Endometrial microvascular endothelial cells (primary cell): ENCODE measurements around the gene KRT80. TPM values are rescaled to one million over a fixed set of nuclear protein-coding genes. Genes with fewer than 3 reads are reported as not detected.

Source experiments
- in situ Hi-C: cut with HindIII; loops from 2 replicates; pipeline ENCODE4 v1.10.0; 2017; ENCODE audit warnings: low sequenced_read_pairs, low pct_unique_long_range_greater_than_20kb; ENCODE audit errors: inconsistent ontology term
- total RNA-seq: library from RNA; depleted of rRNA; stranded (reverse); fragments of >200 nt; gene quantifications from one replicate; pipeline ENCODE4 v1.2.3, GENCODE V29; 2015; ENCODE audit errors: inconsistent ontology term

The KRT80 gene
- total RNA-seq, 1 donor from 2014 or later, result 6.2 TPM

DNA sequence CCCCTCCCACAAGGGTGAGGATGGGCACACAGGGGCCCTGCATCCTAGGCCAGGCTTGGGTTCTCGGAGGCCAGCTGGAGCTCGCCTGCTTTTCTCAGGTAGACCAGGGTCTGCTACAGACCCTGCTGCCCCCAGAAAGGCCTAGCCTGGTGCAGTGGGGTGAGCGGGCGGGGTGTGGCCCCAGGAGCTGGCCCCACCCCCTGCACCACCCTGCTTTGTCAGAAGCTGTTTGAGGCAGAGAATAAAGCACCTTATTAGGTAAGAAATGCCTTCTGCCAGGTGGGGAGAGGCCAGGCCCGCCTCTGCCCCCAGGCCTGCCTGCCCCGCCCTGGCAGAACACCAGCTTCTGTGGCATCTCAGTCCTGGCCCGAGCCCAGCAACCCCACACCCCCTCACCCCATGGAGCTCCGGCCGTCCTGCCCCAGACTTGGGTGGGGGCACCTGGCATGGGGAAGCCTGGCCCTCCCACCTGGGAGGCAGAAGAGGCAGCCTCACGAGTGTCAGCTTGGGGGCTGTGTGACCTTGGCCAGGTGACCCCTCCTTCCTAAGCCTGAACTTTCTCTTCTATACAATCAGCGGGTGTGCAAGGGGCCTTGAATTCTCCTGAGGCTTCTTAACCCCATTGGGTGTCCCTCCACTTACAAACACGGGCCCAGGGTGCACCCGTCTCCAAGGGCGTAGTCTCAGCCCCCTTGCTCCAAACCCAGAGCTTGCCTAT lies 43.2 kb downstream of the KRT80 start:
- in situ Hi-C loops, result no loop called here

DNA sequence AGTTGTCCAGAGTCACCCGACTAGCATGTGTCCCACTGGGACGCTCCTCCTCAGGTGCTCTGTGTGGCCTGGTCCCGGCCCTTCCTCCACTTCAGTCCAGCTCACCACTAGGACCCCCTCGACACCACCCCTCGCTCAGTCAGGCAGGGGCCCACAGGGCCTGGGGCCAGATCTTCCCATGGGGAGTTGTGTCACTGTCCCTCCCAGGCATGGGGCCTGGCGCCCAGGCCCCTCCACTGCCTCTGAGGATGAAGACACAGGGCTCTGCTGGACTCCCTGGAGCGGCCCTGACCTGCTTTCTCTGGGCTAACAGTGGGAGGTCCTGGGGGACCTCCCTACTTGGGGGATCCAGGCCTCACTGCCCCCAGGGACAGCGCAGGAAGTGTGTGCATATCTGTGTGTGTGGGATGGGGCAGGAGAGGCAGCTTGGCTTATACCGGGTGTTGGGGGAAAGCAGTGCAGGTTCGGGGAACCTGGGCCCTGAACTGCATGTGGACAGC lies 43.8 kb downstream of the KRT80 start:
- in situ Hi-C loops, result no loop called here

DNA sequence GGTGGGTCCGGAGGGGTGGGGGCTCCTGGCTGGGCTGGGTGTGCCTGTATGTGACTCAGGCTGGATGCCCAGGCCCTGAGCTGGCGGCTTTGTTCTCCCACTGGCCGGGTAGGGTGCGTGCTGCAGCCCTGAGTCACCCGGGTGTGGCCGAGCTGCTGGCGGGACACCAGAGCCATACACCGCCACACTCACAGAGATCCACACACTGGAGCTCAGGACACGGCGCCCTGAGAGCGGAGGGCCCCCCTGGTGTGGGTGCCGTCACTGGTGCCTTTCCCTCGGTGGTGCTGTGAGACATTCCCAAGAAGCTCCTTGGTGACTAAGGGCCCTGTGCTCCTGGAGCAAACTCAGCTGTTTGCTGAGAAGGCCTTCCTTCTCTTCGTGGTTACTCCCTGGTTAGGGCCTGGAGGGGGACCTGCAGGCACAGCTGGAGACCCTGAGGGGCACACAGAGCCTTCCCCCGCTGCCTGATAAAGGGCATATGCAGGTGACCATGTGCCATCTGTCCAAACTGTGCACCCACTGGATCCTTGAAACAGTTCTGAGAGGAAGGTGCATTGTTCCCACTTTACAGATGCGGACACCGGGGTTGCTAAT lies 44.3 kb downstream of the KRT80 start:
- in situ Hi-C loops, result no loop called here

DNA sequence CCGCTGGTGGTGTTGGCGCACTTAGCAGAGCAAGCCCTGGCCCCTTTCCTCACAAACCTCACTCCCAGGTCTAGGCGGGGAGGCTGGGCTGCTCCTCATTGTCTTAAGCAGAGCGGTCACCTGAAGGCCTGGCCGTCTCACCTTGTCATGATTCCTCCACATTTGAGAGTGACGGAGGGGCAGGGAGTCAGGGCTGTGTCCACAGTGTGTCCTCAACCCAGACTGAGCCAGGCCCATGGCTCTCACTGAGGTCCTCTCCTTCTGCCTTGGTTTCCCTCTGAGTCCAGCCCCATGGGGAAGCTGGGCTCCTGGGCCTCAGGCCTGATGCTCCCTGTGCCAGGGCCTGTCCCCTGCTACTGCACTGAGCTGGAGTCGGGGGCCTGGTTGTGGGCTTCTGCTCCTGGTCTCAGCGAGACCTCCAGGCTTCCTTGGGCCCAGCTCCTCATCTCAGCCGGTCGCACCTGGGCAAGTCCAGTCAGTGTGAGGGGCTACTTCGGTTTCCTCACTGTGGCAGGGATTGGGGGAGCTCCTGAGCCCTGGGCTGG lies 44.9 kb downstream of the KRT80 start:
- in situ Hi-C loops, result no loop called here

DNA sequence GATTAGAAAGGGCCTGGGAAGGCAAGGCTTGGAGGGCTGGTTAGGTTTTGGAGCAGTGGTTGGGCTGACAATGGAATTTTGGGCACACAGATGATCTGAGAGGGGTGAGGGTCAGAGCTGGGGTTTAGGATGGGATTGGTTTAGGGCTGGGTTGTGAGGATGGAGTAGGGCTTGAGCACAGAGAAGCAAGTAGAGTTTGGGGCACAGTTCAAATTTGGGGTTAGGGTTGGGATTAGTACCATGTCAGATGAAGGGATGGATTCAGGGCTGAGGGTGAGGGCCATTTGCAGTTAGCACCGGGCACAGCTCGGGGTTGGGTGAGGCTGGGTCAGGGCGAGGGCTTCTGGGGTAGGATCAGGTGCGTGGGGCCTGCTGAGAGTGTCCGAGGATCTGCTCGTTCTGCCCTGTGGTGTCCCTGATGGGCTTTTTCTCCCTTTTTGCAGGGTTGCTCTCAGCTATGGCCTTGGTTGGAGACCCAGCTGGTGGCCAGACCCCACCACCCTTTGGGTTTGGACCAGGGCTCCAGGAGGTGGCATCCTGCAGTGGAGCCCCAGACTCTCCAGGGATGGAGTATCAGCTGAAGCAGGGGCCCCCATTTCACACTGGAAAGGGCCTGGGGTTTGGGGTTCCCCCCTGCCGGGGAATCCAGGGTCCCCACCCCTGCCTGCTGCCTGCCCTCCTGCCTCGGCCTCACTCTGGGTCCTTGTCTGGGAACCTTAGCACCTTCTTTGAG lies 45.6 kb downstream of the KRT80 start:
- in situ Hi-C loops, result no loop called here

DNA sequence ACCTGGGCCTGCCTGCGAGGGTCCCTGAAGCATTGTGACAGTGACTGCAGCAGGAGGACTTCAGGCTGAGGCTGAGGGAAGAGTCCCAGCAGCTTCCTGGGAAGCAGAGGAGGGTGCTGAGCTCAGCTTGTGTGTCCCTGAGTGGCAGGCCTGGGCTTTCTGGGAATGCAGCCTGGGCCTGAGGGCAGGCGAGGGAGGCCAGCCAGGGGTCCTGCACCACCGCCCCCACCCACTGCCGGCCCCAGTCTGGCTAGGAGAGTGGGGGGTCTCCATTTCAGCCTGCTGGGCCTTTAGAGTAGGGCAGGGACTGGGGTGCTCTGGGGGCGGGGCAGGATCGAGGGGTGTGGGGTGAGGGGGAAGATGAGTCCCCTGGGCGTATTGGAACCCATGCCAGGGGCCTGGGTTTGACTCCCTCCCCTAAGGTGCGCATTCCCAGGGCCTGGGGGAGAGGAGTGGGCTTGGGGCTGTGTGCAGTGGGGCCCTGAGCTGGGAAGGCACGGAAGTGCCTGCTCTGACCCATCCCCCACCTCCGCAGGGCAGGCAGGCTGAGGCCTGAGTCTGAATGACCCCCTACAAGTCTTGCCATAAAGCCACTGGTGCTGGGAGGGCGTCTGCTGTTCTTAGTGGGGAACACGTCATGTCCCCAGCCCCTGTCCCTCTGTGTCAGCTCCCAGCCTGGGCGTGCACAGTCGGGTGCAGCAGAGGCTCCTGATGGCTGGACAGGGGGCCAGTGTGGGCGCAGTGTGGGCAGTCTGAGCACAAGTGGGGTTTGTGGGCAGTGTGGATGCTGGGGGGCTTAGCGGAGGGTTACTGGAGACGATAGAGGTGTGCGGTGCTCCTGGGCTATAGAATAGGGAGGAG lies 46.4 kb downstream of the KRT80 start:
- in situ Hi-C loops, result no loop called here

DNA sequence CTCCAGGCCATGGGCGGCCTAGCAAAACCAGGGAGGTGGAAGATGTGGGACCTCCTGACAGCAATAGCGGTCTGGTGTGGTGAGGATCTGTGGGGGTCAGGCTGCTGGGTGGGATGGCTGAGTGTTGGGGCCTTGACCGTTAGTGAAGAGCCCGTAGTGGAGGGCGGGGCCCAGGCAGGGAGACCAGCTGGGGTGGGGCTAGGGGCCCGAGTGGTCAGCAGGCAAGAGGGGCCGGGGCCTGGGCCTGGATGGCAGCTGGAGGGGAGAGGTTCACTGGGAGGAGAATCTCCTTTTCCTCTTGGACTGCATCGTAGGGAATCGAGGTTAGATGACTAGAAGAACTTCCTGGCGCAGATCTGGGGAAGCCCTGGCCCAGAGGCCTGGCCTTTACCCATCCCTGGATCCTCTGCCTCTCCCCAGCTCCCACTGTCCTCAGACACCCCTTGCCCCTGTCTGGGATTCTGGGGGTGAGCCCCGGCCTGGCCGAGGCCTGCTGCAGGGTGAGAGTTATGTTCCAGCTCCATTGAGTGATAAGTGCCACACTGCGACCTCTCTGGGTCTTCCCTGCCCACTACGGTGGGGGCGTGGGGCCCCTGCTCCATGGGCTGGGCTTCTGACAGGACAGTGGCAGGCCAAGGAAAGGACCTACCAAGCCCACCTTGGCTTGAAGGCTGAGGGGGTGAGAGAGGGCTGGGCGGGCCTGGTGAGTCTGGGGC lies 47.1 kb downstream of the KRT80 start:
- in situ Hi-C loops, result no loop called here

DNA sequence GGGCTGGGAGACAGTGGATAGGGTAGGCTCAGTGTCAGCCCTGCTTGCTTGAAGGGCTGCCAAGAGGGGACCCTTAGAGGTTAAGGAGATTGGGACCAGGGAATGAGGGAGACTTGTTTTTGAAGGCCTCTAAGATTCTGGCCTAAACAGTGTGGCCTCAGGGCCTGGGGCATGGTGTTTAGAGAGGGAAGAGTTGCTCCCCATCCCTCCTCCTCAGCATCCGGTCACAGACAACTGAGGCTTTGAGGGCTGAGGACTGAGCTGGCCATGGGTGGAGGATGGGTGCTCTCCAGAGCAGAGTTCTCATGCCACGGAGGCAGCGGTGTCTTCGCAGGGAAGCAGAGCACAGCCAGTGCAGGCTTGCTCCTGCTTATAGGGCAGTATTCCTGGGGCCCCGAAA lies 49.4 kb downstream of the KRT80 start:
- in situ Hi-C loops, result no loop called here

DNA sequence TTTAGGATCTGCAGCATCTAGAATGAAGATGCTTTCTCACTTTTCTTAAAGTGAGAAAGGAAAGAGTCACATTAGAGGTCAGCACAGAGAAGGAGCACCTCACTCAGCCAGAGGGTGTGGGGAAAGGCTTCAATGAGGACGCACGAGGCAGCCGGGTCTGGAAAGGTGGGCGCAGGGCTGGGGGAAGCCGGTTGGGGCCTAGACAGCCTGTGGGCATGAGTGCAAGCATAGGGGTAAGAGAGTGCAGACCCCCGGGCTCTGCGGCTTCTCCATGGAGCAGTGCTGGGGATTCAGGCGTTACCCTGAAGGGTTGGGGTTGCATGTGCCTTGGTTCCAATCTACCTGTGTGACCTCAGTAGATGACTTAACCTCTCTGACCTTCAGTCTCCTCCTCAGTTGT lies 49.9 kb downstream of the KRT80 start:
- in situ Hi-C loops, result no loop called here

DNA sequence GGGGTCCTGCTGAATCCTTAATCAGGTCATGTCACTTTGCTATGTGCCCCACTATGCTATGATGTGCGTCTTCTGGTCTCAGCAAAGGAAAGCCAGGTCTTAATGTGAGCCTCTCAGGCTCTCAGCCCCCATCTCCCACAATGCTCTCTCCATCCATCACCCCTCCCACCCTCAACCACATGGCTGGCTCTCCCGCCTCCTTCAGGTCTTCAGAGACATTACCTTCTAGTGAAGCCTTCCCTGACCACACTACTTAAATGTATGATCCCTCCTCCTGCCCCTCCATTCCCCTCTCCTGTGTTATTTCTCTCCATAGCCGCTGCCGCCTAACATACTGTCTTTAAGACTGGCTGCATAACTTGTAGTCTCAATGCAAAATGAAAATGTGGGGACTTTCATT lies 50.5 kb downstream of the KRT80 start:
- in situ Hi-C loops, result no loop called here

DNA sequence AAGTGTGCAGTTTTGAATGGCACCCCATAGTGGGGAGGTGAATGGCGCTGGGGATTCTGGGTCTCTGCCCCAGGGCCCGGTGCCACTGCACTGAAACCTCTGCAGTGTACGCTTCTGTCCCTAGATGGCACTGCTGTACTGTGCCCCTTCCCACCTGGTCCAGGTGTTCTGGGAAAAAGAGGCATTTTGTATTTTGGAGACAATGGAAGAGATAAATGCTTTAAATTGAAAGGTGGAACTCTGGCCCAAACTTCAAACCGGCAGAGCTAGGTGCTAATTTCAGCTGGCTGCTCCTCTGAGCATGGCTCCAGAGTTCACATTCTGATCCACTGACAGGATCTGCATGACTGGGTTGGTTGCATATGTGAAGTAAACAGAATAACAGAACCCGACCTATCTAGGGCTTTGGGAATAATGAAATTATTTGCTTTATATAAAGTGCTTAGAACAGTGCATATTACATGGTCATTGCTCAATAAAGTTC lies 52.2 kb downstream of the KRT80 start:
- in situ Hi-C loops, result no loop called here

DNA sequence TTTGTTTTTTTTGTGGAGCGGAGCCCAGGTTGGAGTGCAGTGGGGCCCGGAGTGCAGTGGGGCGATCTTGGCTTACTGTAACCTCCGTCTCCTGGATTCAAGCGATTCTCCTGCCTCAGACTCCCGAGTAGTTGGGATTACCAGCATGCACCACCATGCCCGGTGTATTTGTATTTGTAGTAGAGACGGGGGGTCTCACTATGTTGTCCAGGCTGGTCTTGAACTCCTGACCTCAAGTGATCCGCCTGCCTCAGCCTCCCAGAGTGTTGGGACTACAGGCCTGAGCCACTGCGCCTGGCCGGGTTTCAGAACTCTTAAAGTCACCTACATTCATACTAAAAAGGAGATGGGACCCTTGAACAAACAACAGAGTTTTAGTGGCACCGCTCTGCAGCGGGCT lies 52.7 kb downstream of the KRT80 start:
- in situ Hi-C loops, result no loop called here

DNA sequence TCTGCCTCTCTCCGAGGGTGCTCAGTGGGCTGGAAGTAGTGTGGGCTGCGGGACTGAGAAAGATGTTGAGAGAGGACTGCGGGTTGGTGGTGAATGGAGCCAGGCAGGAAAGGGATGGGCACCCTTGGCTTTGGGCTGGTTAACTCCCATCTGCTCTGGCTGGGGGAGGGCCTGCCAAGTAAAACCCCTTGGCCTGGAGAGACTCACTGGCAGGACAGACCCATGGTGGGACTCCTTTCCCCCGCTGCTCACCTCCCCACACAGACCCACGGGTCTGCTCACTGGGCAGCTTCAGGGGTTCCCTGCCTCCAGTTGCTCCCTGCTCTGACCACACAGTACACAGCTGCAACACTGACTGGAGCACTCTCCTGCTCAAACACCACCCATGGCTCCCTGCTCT lies 54.1 kb downstream of the KRT80 start:
- in situ Hi-C loops, result no loop called here

DNA sequence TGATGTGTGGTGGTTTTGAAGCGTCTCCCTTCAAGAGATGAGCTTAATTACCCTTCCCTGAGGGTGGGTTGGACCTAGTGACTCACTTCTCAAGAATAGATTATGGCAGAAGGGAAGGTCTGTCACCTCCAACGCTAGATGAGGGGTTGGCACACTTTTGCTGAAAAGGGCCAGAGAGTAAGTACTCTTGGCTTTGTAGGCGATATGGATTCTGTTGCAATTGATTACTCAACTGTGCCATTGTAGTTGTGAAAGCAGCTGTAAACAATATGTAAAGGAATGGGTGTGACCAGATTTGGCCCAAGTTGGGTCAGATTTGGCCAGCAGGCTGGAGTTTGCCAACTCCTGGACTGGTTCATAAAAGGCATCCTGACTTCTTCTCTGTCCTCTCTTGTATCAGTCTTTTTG lies 59.1 kb downstream of the KRT80 start:
- in situ Hi-C loops, result no loop called here

DNA sequence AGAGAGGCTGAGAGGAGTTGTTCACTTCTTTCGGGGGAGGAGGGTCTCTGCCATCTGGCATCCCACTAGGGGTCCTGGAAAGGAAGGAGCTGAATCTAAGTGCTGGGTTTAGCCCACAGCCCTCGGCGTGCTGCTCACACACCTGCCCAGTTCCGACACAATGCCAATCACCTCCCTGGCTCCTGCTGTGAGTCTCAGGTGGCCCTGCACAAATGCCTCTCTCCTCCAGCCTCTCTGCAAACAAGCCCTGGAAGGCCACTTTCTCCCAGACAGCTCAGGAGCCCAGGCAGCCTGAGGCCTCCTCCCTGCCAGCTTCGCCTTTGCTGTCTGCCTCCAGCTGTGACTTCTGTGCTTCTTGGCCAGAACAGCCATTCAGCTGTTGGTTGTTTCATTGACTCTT lies 61.1 kb downstream of the KRT80 start:
- in situ Hi-C loops, result no loop called here

DNA sequence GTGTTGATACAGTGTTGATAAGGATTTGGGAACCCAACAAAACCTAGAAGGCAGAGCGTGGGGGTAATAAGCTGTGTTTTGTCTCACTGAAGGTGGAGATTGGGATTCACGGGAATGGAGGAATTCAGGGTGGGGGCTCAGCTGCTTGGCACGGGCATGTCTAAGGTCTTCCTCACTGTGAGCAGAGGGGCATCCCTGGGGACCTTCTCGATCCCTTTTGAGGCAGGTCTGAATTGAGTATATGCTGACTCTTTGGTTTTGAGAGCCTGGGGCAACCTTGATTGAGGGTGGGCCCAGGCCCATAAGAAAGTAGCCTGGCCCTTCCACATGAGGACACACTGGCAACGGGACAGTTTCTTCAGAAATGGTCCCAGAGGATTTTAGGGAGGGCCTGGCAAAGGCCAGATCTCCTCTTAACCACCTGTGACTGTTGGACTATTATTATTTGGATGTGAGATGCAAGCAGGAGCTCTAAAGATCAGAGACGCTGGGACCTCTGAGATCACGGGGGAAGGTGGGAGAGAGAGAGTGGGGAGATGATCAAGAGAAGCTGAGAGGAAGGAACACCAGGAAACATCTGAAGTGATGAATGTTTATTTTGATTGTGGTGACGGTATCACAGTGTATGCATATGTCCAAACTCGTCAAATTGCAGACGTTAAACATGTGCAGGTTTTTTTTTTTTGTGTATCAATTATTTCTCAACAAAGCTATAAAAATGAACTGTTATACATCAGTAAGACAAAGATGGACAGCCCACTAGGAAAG lies 63.9 kb downstream of the KRT80 start:
- in situ Hi-C loops, result no loop called here
